Heart left ventricle (tissue), 13 donors: ENCODE results near the gene STON1.

Experiments
- POLR2A ChIP-seq, 2 donors: fragments of 450-650 bp; IDR thresholded peaks; one replicate each; pipeline ENCODE4 v1.6.1; 2017; ENCODE audit warnings: antibody characterized with exemption in 2 of 2, mild to moderate bottlenecking in 2 of 2, moderate library complexity in 2 of 2
- TF ChIP-seq, protein P1 (sequence below), 12 donors: fragments of 200-600 bp; sonication (generic) in 4 of 12; IDR thresholded peaks; one replicate each; pipeline versions ENCODE4 v1.5.0 to v1.8.0; 2018 to 2022; ENCODE audit warnings: antibody characterized with exemption in 12 of 12, mild to moderate bottlenecking in 5 of 12
- donor health status: ischemic (EF 13 %, LVEDD 7.1; RV severe dilation, severe dysfunction).
- donor health status: DM: no; HTN: yes; CAD: no.
- donor health status: DM: no; HTN: no; CAD: no.
- donor health status: ischemic (EF 25% LVEDD 6.9; RV normal size, moderate dysfunction).
- donor health status: ischemic (EF 25% LVEDD 5.7; RV mildly dilated, moderate dysfunction).
- donor health status: ischemic (EF 35%, LVEDD 5.7; RV mildly dilated, moderate dysfunction).
- donor health status: nonischemic (EF 11% LVEDD 7.7; RV severe dilation, severe dysfunction).
- donor health status: DM: yes; HTN: yes; CAD: no.
- donor health status: PGD.
- donor health status: ischemic (EF 29% LVEDD 5.4; RV normal size, mild dysfunction).
- donor health status: nonischemic (EF 23%, LVEDD 6.1; RV moderate dilation, normal function).

DNA sequence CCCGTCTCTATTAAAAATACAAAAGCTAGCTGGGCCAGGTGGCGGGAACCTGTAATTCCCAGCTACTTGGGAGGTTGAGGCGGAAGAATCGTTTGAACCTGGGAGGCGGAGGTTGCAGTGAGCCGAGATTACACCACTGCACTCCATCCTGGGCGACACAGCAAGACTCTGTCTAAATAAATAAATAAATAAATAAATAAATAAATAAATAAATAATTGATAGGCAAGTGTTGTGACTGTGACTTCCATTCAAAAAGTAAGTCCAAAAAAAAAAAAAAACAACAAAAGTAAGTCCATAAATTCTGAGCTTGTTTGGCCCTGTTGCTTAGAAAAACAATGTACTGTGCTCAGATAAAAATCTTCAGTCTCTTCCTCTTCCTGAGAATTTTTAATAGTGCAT lies 2.2 kb downstream of the STON1 start:
- TF ChIP-seq, protein P1, sequence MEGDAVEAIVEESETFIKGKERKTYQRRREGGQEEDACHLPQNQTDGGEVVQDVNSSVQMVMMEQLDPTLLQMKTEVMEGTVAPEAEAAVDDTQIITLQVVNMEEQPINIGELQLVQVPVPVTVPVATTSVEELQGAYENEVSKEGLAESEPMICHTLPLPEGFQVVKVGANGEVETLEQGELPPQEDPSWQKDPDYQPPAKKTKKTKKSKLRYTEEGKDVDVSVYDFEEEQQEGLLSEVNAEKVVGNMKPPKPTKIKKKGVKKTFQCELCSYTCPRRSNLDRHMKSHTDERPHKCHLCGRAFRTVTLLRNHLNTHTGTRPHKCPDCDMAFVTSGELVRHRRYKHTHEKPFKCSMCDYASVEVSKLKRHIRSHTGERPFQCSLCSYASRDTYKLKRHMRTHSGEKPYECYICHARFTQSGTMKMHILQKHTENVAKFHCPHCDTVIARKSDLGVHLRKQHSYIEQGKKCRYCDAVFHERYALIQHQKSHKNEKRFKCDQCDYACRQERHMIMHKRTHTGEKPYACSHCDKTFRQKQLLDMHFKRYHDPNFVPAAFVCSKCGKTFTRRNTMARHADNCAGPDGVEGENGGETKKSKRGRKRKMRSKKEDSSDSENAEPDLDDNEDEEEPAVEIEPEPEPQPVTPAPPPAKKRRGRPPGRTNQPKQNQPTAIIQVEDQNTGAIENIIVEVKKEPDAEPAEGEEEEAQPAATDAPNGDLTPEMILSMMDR (IDR thresholded peaks at IDR 0.05), result no peak
- TF ChIP-seq POLR2A (IDR thresholded peaks at IDR 0.05), result no peak
